HCT116 (cell line): Measurements from ENCODE around the gene RAI1.

Experiments used
- CBX3 ChIP-seq: IDR thresholded peaks from 2 replicates; pipeline ENCODE4 v1.6.1; 2012; ENCODE audit warnings: low read depth
- EZH2 ChIP-seq: fragments of 200-600 bp; sonication (generic); IDR thresholded peaks from 2 replicates; pipeline ENCODE4 v1.6.1; 2017; ENCODE audit warnings: antibody characterized with exemption, mixed run types
- EZH2phosphoT487 ChIP-seq: fragments of 200-600 bp; IDR thresholded peaks from 2 replicates; pipeline ENCODE4 v1.6.1; 2018; ENCODE audit warnings: antibody characterized with exemption, borderline replicate concordance
- POLR2A ChIP-seq: IDR thresholded peaks from 2 replicates; pipeline ENCODE4 v1.7.0; 2011; ENCODE audit warnings: borderline replicate concordance; ENCODE audit not compliant: insufficient read depth, insufficient read length; ENCODE audit errors: extremely low read depth
- SP1 ChIP-seq: IDR thresholded peaks from 2 replicates; pipeline ENCODE4 v1.6.1; 2012; ENCODE audit warnings: low read depth
- TF ChIP-seq, protein P1 (sequence below), 3 experiments: fragments of 200-600 bp in 1 of 3; sonication (generic) in 1 of 3; IDR thresholded peaks in 2 of 3; conservative IDR thresholded peaks in 1 of 3; 2 replicates each; pipeline ENCODE4 v1.5.1; 2012 to 2017; ENCODE audit warnings: low read depth in 2 of 3, low read length in 2 of 3, antibody characterized with exemption in 1 of 3, borderline replicate concordance in 1 of 3, control low read depth in 1 of 3, mild to moderate bottlenecking in 1 of 3, mixed read lengths in 1 of 3, mixed run types in 1 of 3, moderate library complexity in 1 of 3; ENCODE audit not compliant: insufficient read depth in 1 of 3
- TF ChIP-seq, protein P2 (sequence below): IDR thresholded peaks from 2 replicates; pipeline ENCODE4 v1.6.1; 2012
- TF ChIP-seq, protein P3 (sequence below): IDR thresholded peaks from 2 replicates; pipeline ENCODE4 v1.6.1; 2011; ENCODE audit warnings: mild to moderate bottlenecking, low read length, moderate library complexity; ENCODE audit not compliant: insufficient replicate concordance; ENCODE audit errors: extremely low read depth

DNA sequence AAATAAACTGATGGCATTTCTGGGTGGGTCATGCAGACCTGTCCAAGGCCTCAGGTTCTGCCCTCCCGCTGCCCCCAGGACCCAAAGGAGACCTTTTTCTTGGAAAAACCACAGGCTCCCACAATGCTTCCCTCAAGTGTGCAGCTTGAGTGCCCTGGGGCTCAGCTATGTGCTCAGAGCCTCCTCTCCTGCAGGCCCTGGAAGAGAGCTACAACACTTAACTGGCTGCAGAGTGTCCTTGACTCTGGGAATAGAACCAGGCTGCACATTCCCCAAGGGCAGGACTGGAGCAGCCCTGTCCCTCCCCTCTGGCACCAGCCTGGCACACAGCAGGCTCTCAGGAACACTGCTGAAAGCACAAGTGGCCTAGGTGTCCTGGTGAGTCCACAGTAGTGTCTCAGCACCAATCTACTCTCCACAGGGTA lies 160.4 kb downstream of the RAI1 start:
- no peak for TF ChIP-seq EZH2phosphoT487
- no peak for TF ChIP-seq EZH2
- TF ChIP-seq POLR2A: no peak
- TF ChIP-seq, protein P1, sequence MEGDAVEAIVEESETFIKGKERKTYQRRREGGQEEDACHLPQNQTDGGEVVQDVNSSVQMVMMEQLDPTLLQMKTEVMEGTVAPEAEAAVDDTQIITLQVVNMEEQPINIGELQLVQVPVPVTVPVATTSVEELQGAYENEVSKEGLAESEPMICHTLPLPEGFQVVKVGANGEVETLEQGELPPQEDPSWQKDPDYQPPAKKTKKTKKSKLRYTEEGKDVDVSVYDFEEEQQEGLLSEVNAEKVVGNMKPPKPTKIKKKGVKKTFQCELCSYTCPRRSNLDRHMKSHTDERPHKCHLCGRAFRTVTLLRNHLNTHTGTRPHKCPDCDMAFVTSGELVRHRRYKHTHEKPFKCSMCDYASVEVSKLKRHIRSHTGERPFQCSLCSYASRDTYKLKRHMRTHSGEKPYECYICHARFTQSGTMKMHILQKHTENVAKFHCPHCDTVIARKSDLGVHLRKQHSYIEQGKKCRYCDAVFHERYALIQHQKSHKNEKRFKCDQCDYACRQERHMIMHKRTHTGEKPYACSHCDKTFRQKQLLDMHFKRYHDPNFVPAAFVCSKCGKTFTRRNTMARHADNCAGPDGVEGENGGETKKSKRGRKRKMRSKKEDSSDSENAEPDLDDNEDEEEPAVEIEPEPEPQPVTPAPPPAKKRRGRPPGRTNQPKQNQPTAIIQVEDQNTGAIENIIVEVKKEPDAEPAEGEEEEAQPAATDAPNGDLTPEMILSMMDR (IDR thresholded peaks at IDR 0.05 in 2 of 3, conservative IDR thresholded peaks at IDR 0.05 in 1 of 3; ENCODE audit: borderline replicate concordance in 1 of 3, insufficient read depth in 1 of 3, low read depth in 2 of 3, low read length in 2 of 3): no peak
- TF ChIP-seq CBX3: no peak
- TF ChIP-seq, protein P2, sequence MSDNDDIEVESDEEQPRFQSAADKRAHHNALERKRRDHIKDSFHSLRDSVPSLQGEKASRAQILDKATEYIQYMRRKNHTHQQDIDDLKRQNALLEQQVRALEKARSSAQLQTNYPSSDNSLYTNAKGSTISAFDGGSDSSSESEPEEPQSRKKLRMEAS: no peak
- no peak for TF ChIP-seq SP1
- TF ChIP-seq, protein P3, sequence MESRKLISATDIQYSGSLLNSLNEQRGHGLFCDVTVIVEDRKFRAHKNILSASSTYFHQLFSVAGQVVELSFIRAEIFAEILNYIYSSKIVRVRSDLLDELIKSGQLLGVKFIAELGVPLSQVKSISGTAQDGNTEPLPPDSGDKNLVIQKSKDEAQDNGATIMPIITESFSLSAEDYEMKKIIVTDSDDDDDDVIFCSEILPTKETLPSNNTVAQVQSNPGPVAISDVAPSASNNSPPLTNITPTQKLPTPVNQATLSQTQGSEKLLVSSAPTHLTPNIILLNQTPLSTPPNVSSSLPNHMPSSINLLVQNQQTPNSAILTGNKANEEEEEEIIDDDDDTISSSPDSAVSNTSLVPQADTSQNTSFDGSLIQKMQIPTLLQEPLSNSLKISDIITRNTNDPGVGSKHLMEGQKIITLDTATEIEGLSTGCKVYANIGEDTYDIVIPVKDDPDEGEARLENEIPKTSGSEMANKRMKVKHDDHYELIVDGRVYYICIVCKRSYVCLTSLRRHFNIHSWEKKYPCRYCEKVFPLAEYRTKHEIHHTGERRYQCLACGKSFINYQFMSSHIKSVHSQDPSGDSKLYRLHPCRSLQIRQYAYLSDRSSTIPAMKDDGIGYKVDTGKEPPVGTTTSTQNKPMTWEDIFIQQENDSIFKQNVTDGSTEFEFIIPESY: no peak
